ENCODE data around the gene SLC34A3. TPM values are rescaled to one million over a fixed set of nuclear protein-coding genes. Genes with fewer than 3 reads are reported as not detected.
"Not testable (repeated sequence)": the region's sequence is repeated elsewhere in the genome, so short reads cannot be mapped to it uniquely, and the experiment has no call there.

SLC34A3 gene
- total and polyA plus RNA-seq, 2 experiments from 2014 or later, result not detected

DNA sequence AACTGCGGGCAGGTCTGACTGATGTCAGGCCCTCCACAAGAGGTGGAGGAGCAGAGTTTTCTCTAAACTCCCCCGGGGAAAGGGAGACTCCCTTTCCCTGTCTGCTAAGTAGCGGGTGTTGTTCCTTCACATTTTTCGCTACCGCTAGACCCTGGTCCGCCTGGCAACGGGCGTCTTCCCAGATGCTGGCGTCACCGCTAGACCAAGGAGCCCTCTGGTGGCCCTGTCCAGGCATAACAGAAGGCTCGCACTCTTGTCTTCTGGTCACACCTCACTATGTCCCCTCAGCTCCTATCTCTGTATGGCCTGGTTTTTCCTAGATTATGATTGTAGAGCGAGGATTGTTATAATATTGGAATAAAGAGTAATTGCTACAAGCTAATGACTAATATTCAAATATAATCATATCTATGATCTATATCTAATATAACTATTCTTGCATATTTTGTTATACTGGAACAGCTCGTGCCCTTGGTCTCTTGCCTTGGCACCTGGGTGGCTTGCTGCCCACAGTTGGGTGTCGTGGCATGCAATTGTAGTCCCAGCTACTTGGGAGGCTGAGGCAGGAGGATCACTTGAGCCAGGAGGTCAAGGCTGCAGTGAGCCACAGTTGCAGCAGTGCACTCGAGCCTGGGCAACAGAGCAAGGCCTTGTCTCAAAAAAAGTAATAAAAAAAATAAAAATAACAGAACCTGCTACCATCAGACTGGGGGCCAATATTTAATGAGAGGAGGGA lies 31.6 kb downstream of the SLC34A3 start:
- H3K36me3 ChIP-seq, result peaks cover 14% of the 10 kb centered on the region
- DNase-seq (ENCODE audit: low read depth in 1 of 2, low spot score in 1 of 2), result peak in 1 of 2 donors; percentile 61
- H3K4me3 ChIP-seq; H3K27ac ChIP-seq; H3K27me3 ChIP-seq; H3K4me1 ChIP-seq (ENCODE audit: low read depth); H3K9me3 ChIP-seq (ENCODE audit: low read depth): not testable (repeated sequence)
- TF ChIP-seq, protein P1, sequence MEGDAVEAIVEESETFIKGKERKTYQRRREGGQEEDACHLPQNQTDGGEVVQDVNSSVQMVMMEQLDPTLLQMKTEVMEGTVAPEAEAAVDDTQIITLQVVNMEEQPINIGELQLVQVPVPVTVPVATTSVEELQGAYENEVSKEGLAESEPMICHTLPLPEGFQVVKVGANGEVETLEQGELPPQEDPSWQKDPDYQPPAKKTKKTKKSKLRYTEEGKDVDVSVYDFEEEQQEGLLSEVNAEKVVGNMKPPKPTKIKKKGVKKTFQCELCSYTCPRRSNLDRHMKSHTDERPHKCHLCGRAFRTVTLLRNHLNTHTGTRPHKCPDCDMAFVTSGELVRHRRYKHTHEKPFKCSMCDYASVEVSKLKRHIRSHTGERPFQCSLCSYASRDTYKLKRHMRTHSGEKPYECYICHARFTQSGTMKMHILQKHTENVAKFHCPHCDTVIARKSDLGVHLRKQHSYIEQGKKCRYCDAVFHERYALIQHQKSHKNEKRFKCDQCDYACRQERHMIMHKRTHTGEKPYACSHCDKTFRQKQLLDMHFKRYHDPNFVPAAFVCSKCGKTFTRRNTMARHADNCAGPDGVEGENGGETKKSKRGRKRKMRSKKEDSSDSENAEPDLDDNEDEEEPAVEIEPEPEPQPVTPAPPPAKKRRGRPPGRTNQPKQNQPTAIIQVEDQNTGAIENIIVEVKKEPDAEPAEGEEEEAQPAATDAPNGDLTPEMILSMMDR (IDR thresholded peaks at IDR 0.05; ENCODE audit: low read depth, low read length), result peak; percentile 46

DNA sequence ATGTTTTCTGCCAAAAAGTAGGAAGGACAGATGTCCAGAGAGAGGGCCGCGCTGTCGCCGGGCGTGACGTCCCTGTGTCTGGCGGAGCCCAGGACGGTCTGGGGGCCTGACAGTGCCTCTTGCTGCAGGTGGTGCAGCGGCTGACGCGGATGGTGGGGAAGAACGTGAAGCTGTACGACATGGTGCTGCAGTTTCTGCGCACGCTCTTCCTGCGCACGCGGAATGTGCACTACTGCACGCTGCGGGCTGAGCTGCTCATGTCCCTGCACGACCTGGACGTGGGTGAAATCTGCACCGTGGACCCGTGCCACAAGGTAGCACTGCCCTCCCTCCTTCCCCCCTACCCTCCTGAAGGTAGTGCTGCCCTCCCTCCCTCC lies 32.2 kb downstream of the SLC34A3 start:
- TF ChIP-seq, protein P1 (IDR thresholded peaks at IDR 0.05; ENCODE audit: low read depth, low read length), result no peak
- H3K9me3 ChIP-seq (ENCODE audit: low read depth), result no peaks in the 10 kb centered on the region
- no peaks in the 10 kb centered on the region for H3K4me1 ChIP-seq (ENCODE audit: low read depth)
- no peak for DNase-seq (ENCODE audit: low read depth in 1 of 2, low spot score in 1 of 2)
- H3K36me3 ChIP-seq, result peaks cover 14% of the 10 kb centered on the region
- no peak overlapping the region for H3K27ac ChIP-seq
- no peaks in the 10 kb centered on the region for H3K27me3 ChIP-seq
- H3K4me3 ChIP-seq, result no peak overlapping the region

DNA sequence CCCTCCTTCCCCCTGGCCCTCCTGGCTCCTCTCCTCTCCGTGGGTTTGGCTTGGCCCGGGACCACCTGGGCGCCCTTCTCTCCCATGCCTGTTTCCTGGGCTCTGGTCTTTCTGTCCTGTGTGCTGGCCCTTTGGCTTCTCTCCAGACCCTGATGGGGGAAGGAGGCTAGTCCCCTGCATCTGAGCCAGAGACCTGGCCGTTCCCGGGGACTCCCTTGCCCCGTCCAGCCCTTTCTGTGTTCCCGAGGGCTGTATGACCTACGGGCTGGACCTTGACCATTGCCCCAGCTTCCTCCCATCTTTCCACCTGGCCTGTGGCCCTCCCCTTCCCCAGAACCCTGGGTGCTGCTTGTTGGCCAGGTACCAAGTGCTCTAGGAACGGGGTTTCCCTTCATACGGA lies 32.8 kb downstream of the SLC34A3 start:
- H3K9me3 ChIP-seq (ENCODE audit: low read depth), result no peaks in the 10 kb centered on the region
- no peaks in the 10 kb centered on the region for H3K27me3 ChIP-seq
- peaks cover 14% of the 10 kb centered on the region for H3K36me3 ChIP-seq
- no peak overlapping the region for H3K27ac ChIP-seq
- no peak overlapping the region for H3K4me3 ChIP-seq
- no peaks in the 10 kb centered on the region for H3K4me1 ChIP-seq (ENCODE audit: low read depth)
- no peak for DNase-seq (ENCODE audit: low read depth in 1 of 2, low spot score in 1 of 2)
- TF ChIP-seq, protein P1 (IDR thresholded peaks at IDR 0.05; ENCODE audit: low read depth, low read length), result no peak

DNA sequence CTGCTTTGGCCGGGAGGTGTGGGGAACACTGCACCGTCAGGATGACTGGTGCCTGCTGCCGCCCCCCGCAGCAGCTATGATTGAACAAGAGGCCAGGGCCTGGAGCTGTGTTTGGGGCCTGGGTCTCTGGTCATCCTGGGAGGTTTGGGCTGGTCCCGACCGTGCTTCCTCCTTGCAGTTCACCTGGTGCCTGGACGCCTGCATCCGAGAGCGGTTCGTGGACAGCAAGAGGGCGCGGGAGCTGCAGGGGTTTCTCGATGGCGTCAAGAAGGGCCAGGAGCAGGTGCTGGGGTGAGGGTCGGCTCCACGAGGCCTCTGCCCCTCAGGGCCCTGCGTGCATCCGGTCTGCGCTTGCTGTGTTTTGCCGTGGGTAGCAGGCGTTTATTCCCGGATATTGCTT lies 33.4 kb downstream of the SLC34A3 start:
- H3K4me1 ChIP-seq (ENCODE audit: low read depth), result no peaks in the 10 kb centered on the region
- H3K27me3 ChIP-seq, result no peaks in the 10 kb centered on the region
- no peak overlapping the region for H3K4me3 ChIP-seq
- no peak overlapping the region for H3K27ac ChIP-seq
- H3K36me3 ChIP-seq, result peaks cover 14% of the 10 kb centered on the region
- TF ChIP-seq, protein P1 (IDR thresholded peaks at IDR 0.05; ENCODE audit: low read depth, low read length), result no peak
- no peaks in the 10 kb centered on the region for H3K9me3 ChIP-seq (ENCODE audit: low read depth)
- DNase-seq (ENCODE audit: low read depth in 1 of 2, low spot score in 1 of 2), result no peak

DNA sequence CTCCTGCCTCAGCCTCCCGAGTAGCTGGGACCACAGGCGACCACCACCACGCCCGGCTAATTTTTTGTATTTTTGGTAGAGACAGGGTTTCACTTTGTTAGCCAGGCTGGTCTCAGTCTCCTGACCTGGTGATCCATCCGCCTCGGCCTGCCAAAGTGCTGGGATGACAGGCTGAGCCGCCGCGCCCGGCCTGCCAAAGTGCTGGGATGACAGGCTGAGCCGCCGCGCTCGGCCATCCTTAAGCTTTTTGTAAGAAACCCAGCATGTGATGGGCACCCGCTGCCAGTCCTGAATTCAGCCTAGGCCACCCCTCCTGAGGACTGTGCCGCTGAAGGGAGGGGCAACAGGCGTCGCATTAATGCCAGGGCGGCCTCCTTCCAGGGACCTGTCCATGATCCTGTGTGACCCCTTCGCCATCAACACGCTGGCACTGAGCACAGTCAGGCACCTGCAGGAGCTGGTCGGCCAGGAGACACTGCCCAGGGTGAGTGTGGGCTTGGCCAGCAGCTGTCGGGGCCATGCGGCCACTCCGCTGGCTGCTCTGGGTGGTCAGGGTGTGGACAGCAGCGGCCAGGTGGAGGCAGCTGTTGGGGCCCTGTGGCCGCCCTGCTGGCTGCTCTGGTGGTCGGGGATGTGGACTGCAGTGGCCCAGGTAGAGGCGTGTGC lies 34.9 kb downstream of the SLC34A3 start:
- Histone ChIP-seq H3K27me3 (no peaks in the 10 kb centered on the region), H3K27ac (no peak overlapping the region), H3K4me1 (ENCODE audit: low read depth) (no peaks in the 10 kb centered on the region), H3K9me3 (ENCODE audit: low read depth) (no peaks in the 10 kb centered on the region), H3K36me3 (peaks cover 14% of the 10 kb centered on the region), H3K4me3 (no peak overlapping the region)
- TF ChIP-seq, protein P1 (IDR thresholded peaks at IDR 0.05; ENCODE audit: low read depth, low read length), result no peak
- DNase-seq (ENCODE audit: low read depth in 1 of 2, low spot score in 1 of 2), result no peak

Measured in cardiac muscle cell (in vitro differentiated cells and primary cell).